T-helper 9 cell (primary cell): ENCODE measurements around the gene CACNA2D3.

Experiments used
- DNase-seq: peaks from one replicate; pipeline ENCODE4 v3.0.0-alpha.2; 2020

CACNA2D3 gene

DNA sequence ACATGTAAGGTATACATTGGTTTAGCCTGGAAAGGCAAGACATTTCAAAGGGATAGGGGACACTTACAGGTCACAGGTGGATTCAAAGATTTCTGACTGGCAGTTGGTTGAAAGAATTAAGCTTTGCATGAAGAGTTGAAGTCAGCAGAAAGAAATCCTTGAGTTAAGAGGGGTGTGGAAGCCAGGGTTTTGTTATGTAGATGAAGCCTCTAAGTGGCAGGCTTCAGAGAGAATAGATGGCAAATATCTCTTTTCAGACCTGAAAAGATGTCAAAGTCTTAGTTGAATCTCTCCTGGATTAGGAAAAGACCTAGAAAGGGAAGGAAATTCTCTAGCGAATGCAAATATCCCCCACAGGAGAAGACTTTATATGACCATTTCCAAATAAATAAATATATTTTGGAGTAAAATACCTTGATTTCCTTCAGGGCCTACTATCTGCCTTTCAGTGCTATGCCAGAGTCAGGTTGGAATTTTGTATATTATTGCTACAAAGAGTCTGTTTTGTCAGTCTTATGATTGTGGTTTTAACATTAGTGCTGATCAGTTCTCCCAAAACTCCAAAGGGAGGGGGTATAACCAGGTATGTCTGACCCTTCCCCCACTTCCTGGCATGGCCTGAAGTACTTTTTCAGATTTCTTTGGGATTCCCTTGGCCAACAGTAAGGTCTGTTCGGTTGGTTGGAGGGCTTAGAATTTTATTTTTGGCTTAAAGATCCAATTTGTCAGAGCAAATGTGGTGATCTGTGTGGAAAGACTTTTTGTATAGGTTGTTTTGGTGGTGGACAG is 519.1 kb downstream of the CACNA2D3 start:
- DNase-seq = no peak

DNA sequence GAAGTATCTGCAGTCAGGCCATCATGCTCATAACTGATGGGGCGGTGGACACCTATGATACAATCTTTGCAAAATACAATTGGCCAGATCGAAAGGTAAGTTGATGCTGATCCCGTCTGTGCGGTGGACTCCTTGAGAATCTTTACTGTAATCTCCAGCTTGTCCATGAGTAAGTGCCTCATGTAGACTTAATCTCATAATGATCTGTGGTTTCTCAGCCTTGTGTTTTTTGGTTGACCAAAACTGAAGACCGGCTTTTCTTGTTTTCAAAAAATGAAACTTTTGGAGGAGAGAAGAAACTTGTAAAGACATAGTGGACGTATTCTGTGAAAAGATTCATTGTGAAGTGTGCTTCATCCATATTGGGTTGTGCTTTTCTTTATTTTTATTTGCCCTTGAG is 519.8 kb downstream of the CACNA2D3 start:
- no peak for DNase-seq

DNA sequence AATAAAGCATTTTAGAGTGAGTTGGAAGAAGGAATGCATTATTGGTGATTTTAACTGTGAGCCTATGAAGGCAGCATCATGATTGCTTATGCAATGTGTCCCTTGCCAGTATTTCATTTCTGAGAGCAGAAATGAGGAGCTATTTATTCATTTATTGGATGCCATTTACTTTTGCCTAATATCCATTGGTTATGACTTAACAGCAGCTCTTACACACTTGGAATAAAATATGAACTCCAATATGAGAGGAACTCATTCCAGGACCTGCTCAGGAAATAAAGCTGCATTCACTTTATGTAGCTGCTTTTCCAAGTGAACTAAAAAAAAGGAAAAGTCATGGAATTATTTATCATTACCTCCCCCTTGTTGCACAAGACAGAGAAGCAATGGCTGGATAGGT is 525.4 kb downstream of the CACNA2D3 start:
- no peak for DNase-seq

DNA sequence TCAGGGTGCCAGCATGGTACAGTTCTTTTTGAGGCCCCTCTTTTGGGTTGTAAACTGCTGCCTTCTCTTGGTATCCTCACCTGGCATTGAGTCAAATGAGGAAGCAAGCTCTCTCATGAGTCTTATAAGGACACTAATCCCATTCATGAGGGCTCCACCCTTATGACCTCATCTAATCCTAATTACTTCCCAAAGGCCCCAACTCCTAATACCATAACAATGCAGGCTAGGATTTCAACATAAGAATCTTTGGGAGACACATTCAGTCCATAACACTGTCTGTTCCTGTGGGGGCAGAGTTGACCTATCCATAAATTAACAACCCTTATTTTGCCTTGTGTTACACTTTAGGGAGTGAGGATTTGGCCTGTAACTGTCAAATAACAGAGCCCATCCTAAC is 527.2 kb downstream of the CACNA2D3 start:
- DNase-seq = no peak

DNA sequence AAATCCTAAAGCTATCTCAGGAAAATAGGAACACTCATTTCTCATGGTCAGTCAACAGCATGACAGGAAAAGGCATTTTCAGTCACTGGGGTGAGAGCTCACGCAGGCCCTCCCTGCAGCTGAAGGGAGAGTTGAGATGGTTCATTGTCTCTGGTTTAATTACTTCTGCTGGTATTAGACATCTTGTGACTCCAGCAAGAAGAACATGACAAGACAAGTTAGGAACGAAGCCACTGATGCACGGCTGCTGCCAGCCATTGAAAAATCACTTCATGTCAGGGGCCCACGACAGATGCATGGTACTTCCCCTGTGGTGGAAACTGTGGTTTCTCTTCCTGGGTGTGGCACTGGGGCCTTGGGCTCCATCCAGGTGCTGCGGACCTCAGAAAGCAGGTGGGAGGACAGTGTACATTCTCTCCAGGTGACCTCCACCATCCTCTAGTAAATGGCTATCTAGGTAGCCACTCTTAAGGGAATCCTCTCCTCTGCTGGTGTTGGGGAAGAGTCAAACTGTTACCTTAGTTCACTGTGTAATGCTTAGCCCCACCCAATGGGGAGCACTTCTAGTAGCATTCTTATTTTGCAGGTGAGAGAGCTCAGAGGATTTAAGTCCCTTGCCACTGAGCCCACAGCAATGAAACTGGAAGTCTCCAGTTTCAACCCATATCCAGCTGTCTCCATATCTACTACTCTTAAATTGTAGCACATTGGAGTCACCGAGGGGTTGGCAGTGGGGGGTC is 531.3 kb downstream of the CACNA2D3 start:
- DNase-seq = no peak

DNA sequence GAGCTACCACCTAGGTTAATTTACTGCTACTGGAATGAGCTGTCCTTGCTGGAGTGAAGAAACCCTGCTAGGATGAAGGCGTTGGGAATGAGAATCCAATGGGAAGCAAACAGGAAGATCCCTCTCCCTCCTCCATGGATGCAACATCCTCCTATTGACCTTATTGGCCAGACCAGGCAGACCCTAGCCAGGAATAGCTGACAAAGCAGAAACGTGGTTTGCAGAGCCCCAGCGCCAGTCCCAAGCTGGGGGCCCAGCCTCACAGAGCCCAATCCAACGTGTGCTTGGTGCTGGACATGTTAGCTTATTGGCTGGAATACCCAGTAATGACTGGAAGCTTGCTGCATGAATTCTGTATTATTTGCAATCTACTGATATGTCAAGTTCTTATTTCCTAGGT is 532.4 kb downstream of the CACNA2D3 start:
- no peak for DNase-seq

DNA sequence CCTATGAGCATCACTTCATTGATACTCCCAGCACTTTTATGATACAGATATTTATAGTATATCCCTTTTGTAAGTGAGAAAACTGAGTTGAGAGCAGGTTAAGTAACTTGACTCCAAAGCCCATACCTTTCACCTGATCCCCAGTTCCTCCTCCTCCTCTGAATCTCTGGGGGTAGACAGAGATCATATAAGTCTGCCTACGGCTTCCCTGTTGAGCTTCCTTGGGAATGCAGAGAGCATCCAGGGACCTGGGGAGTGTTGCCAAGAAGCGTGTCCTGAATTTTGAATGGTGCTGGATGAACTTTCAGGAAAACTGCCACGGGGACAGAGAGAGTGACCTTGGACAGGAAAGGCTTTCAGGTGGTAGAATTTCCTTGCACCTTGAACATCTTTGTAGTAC is 537.0 kb downstream of the CACNA2D3 start:
- no peak for DNase-seq

DNA sequence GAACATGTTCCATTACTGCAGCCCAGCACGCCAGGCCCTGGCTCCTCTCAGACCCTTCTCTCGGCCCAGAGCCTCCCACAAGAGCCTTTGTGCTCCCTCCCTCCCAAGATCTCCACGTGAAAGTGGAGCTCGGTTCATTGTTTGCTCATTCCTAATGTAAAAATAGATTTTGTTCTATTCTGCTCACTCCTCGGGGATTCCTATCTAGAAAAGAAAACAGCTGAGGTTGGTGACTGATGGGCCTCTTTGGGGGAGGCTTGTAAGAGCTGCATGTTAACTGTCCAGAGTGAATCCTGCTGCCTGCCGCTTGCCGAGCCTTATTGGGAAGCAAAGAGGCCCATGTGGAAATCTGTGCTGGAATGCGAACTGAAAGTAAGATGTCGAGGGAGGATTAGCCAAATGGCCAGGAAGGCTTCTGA is 538.4 kb downstream of the CACNA2D3 start:
- no peak for DNase-seq

DNA sequence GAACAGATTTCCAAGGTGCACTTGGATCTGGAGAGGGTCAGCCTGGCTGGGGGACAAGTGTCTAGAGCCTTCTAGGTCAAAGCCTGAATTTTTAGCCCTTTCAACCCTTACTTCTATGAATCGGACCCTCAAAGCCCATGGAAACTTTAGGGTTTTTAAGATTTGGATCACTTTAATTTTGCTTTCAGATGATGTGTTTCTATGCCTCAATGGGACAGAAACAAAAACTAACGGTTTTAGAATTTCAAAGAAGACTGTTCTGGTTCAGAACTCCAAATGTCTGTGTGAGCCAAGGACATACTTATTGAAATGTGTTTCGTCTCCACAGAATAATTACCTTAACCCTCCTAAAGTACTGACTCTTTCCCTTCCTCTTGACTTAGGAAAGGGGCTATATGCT is 538.8 kb downstream of the CACNA2D3 start:
- DNase-seq = no peak

DNA sequence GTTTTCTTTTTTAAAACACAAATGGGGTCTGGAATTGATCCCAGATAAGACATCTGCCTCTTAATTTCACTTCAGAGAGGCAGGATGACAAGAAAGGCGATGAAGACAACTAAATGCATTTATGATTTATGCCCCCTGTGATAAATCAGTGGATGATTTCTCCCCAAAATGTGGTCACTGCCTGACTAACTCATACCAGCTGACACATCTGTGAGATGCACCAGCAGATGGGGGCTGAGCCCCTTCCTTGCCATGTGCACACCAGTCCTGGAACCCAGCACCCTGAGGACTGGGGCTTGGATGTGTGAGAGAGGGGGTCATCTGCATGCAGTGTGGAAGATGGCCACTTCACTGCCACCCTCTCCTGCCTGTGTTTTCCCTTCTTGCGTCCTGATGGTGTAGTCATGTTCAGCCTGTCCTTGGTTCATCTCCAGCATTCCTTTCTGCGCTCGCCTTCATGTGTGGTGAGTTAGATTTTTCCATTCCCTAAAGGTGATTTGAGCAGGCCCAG is 541.2 kb downstream of the CACNA2D3 start:
- DNase-seq = no peak

DNA sequence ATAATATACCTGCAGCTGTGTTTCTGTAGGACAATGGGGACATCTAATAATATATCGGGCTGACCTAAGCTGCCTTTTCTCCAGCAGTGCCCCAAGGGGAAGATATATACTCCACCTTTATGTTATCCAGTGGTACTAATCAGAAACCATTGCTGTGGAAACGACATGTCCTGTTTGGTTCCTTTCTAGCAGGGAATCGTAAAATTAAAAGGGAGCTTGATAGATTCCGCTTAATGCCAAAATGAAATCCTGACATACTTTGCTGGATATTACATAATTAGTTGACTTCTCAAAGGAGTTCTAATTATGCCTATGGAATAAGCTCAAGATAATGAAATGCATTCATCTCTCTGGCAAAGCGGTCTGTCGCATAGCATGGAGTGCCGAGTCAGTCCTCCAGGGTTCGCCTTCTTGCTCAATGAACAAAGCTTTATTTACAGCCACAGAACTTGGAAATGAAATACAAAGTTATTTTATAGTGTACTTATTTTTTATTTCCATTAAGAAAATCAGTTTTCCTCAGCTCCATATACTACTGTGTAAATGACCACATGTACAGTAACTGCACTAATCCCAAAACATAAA is 542.8 kb downstream of the CACNA2D3 start:
- DNase-seq = no peak

DNA sequence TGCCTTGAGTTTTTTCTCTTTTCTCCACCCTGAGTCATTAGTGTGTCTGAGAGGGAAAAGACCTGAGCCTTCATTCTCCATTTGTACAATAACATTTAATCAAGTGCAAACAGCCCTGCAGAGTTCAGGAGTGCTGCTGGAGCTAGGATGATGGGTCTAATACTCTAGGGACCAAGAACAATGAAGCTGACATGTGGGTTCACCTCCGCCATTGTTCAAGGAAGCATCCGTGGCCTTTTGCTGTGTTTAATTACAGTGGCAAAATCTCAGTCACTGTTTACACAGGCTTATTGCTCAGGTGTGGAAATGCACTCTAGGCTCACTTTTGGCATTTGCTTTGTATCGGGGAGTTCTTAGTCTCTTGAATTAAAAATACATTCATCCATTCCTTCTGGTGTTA is 545.9 kb downstream of the CACNA2D3 start:
- no peak for DNase-seq

DNA sequence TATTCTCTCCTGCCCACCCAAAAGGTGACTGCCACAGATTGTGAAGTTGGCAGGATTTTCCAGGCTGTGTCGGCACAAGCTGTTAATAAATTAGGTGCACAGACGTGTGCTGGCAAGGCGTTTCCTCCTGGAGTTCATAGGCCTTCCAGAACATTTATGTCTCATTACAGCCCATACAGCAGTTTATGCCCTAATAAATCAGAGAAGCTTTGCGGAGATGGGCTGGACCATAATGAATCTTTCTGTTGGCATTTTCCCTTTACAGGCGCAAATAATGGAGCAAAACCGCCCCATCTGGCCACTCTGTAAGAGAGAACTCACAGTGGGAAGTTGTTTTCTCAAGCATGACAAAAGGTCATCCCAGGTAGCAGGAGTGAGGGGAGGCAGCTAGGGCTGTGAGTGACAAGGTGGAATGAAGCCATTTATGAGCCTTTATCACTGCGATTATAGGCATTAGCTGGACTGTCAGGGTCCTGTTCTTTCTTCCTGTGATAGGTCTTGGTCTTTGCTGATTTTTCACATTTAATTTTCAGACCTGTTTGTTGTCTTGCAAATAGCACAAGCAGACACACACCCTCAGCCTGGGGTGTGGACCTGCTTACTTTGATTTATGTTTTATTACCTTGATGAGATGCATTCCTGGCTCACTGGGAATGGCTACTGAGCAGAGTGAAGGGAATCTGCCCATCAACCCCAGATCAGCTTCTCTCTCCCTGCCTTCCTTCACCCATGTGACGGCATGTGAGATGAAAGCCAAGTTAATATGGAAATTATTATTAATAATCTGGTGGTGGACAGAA is 548.0 kb downstream of the CACNA2D3 start:
- DNase-seq = no peak

DNA sequence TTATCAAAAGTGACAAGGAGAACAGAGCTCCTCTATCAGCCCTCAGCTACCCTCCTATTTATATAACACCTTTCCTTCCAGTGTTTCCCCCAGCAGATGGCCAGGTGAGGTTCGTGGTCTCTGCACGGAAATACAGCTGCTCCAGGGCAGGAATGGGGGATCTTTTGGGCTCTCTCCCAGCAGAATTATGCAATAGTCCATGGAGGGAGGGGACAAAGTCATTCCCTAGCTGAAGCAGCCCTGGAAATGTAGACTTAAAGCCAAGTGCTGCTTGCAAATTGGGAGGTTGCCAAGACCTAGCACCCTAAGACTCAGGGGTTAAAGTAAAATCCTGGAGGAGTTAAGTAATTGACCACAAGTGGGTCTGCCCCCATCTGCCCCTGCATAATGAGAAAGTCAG is 549.2 kb downstream of the CACNA2D3 start:
- no peak for DNase-seq

DNA sequence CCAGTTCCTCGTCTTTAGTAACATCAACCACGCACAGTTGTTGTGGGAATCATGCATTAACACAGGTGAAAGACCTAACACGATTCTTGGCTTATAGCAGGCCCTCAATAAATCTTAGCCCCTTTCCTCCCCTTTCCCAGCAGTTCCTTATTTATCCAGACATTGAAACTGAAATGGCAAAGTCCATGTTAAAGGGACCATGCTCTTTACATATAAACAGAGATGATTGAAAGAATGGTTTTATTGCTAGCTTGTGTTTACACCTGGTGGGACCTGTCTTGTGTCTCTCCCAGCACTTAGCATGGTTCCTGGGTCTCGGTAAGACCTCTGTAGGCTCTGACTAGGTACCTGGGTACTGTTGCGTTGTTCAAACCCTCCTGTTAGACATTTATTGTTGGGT is 553.7 kb downstream of the CACNA2D3 start:
- DNase-seq = no peak

DNA sequence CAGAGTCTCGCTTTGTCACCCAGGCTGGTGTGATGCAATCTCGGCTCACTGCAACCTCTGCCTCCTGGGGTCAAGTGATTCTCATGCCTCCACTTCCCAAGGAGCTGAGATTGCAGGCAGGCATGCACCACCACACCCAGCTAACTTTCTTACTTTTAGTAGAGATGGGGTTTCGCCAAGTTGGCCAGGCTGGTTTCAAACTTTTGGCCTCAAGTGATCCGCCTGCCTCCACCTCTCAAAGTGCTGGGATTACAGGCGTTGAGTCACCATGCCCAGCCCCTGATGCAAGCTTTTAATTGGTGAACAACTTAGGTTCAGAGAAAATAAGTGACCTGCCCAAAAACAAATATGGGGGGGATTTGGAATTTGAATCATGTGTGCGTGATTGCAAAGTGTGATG is 559.4 kb downstream of the CACNA2D3 start:
- no peak for DNase-seq

DNA sequence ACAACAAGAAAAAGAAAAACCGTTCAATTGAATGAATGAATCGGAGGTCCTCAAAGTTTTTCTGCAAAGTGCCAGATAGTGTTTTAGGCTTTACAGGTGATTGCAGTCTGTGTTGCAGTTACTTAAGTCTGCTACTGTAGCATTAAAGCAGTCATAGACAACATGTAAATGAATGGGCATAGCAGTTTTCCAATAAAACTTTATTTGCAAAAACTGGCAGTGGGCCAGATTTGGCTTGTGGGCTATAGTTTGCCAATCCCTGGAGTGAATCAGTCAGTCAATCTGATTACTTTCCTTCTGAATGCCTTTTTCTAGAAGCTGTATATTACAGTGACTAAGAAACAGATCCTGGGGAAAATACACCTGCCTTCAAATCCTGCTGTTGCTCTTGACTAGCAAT is 562.9 kb downstream of the CACNA2D3 start:
- DNase-seq = no peak

DNA sequence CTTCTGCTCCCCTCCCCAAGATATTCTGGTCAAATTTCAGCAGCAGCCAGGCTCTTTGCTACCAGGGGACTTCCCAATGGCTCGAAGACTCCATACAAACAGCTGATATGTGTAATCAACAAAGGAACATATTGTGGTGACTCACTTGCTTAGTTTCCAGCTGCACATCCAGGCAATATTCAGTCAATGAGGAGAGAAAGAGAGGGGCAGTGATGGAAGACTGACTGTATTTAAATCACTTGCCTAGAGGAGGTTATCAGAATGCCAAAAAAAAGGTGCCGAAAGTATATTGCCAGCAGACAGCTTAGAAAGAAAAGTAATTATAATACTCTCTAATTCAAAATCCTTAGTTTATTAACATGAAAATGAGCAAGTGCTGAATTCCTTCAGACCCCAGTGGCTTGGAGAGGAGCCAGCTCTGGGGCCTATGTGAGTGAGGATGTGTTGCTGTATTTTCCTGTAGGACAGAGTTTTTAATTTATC is 569.0 kb downstream of the CACNA2D3 start:
- no peak for DNase-seq

DNA sequence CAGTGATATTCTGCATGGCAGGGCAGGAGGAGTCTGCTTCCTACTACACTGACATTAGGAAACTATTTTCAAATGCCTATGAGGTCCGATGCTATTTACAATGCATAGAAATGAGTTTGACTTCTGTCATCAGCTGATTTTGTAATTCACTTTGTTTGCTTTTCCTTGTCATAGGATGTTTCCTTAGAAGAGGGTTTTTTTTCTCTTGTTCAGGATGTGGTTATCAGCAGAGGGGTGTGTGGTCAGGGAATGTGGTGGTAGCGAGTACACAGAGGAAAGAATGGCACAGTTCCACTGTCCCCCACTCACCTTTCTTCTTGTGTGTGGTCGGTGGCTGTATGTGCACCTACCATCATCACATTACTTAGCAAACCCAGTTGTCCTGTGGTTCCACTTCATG is 574.0 kb downstream of the CACNA2D3 start:
- DNase-seq = no peak

DNA sequence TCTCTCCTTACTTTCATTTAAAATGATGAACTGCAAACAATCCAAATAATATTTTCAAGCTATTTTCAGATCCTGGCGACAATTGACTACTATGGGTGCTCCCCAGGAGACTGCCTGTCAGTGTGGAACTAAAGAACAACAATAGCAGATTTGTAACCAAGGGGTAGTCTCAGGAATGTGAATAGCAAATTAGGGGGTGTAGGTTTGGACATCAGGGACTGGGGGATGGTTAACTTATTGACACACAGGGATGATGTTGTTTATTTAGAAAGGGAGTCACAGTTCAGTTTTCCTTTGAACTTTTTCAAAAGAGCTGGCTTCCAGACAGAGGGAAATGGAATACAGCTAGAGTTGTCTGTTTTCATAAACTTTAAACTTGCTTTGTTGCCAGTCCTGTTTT is 575.7 kb downstream of the CACNA2D3 start:
- DNase-seq = no peak

DNA sequence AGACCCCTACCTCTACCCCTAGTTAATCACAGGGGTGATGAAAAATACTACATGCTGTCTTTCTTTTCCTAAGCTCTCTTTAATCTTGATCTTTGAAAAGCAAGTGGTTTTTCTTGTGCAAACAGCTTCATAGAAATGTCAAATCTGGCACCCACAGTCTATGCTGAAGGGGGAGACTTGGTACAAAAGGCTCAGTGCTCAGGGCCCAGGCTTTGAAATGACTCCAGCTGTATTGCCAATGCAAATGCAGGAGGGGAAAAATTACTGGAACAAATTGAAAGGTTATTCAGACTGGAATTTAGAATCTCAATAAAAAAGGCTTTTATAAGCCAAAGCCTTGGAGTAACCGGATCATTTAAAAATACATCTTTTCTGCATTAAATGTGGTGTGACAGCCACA is 581.6 kb downstream of the CACNA2D3 start:
- DNase-seq = no peak

DNA sequence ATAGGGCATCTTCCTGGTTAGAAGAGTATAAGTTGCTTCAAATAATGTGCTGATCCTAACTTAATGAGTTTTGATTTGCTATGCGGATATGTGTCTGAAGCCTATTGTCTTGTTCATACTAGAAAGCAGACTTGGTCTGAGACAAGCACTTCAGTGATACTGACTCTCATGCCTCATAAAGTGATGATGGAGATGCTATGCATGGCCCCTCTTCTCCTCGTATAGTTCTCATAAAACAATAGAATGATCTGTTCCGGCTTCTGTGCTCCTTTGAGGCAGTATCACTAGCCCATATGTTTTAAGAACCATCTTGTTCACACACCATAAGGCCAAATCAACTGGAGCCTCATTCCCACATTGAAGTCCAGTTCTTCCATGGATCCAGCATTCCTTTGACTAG is 583.4 kb downstream of the CACNA2D3 start:
- DNase-seq = no peak

DNA sequence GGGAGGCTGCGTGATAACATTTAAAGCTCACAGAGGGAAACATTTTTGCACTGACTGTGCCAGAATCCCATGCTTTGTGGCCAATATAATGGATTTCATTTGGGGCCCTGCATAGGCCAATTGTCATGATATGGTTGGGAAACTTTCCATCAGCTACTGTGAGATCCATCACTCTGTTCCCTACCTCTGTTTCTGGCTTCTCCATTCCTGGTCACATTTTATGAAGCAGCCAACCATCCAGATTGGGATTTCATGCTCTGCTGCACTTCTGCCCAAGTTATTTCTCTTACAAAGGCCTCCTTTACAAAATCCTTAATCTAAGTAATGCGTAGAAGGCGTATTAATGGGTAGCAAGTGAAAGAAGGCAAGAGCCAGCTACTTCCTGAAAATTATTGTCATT is 584.4 kb downstream of the CACNA2D3 start:
- DNase-seq = no peak
